Measurements from ENCODE around the gene CLP1.

- TF ChIP-seq MYC (IDR thresholded peaks at IDR 0.05; ENCODE audit: low read depth, low read length) (no peak), POLR2A (IDR thresholded peaks at IDR 0.05; ENCODE audit: extremely low read depth, insufficient read length) (no peak), MAX (IDR thresholded peaks at IDR 0.05; ENCODE audit: low read depth, low read length) (no peak)
- TF ChIP-seq, protein P1, sequence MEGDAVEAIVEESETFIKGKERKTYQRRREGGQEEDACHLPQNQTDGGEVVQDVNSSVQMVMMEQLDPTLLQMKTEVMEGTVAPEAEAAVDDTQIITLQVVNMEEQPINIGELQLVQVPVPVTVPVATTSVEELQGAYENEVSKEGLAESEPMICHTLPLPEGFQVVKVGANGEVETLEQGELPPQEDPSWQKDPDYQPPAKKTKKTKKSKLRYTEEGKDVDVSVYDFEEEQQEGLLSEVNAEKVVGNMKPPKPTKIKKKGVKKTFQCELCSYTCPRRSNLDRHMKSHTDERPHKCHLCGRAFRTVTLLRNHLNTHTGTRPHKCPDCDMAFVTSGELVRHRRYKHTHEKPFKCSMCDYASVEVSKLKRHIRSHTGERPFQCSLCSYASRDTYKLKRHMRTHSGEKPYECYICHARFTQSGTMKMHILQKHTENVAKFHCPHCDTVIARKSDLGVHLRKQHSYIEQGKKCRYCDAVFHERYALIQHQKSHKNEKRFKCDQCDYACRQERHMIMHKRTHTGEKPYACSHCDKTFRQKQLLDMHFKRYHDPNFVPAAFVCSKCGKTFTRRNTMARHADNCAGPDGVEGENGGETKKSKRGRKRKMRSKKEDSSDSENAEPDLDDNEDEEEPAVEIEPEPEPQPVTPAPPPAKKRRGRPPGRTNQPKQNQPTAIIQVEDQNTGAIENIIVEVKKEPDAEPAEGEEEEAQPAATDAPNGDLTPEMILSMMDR (IDR thresholded peaks at IDR 0.05; ENCODE audit: low read depth, low read length): no peak
Measured at GRCh38 chr11:57638005-57638781, 19.4 kb upstream of the CLP1 start.

Measured in NB4 (cell line).